ENCODE measurements around the gene RAB35. TPM values are rescaled to one million over a fixed set of nuclear protein-coding genes. Genes with fewer than 3 reads are reported as not detected.

The RAB35 gene
- 41.8 and 45.3 TPM in 2 replicates for polyA plus RNA-seq (2012; rRNA removed)
- polyA plus RNA-seq (2012; cell fraction: cytosol; rRNA removed), result 31.1 and 37.3 TPM in 2 replicates
- 50.4 and 51.7 TPM in 2 replicates for polyA plus RNA-seq (2012; cell fraction: nucleus; rRNA removed)

DNA sequence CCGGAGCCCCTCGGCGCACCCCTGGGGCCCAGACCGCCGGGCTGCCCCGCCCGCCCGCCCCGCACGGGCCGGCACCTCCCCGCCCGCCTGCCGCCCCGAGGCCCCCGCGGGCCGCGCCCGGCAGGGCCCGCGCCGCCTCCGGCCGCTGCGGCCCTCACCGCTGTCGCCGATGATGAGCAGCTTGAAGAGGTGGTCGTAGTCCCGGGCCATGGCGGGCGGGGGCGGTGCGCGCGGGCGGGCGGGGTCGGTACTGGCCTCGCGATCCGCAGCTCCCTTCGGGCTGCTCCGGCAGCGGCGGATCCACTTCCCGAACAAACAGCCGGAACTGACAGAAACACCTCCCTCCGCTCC lies at the start of gene RAB35:
Gene RAB35 (minus strand): TSS at position 313 of the 351 bp plus-strand sequence. CDS start 103 bp downstream, at position 210.
- H3K4me2 ChIP-seq, result peak within 1 kb of the TSS; percentile 98
- peaks cover 18 to 25% of the 10 kb centered on the region in 2 experiments for H3K4me1 ChIP-seq (ENCODE audit: control insufficient read depth in 1 of 2, insufficient read depth in 2 of 2, low read depth in 1 of 2, low read length in 1 of 2)
- peak within 1 kb of the TSS; percentile 85 to 90 for H3K27ac ChIP-seq (ENCODE audit: low read depth in 2 of 2, low read length in 1 of 2)
- peaks cover 0 to 2% of the 10 kb centered on the region in 2 experiments for H3K36me3 ChIP-seq (replicated peaks in 1 of 2; ENCODE audit: control insufficient read depth in 1 of 2, insufficient read depth in 2 of 2, low read length in 1 of 2)
- no peaks in the 10 kb centered on the region for H3K27me3 ChIP-seq (ENCODE audit: insufficient read depth)
- peaks cover 74% of the 10 kb centered on the region for H3K79me2 ChIP-seq (ENCODE audit: insufficient read depth)
- peak within 1 kb of the TSS; percentile 84 for H3K9ac ChIP-seq
- H3K9me2 ChIP-seq, result no peaks in the 10 kb centered on the region
- WGBS (ENCODE audit: low lambda C conversion rate), result no CpG with 5 or more reads among the region's 50 CpGs
- peak within 1 kb of the TSS; percentile 47; the same call in 1 of the 2 replicates for H2AFZ ChIP-seq (ENCODE audit: low read depth)
- no peaks in the 10 kb centered on the region for H3K9me3 ChIP-seq
- peaks cover 47% of the 10 kb centered on the region for H4K20me1 ChIP-seq (ENCODE audit: insufficient read depth)
- ChIA-PET CTCF (interaction anchor here (1.4 to 2.6 kb wide), 4 partner anchors 16 to 112 kb away, joined by 3 to 8 read pairs (median 5); no protein-coding TSS in a partner anchor), POLR2A (interaction anchor here (1.1 to 3.3 kb wide), 5 partner anchors 29 to 176 kb away, joined by 3 to 23 read pairs (median 6); partner anchors contain the start of genes BICDL1, RNU4-1, RNU4-2 and RPLP0)
- peaks cover 22% of the 10 kb centered on the region for H3F3A ChIP-seq (replicated peaks; ENCODE audit: insufficient read depth)
- H3K4me3 ChIP-seq (ENCODE audit: low read depth in 2 of 2, low read length in 1 of 2), result peak within 1 kb of the TSS; percentile 71 to 94
- TF ChIP-seq, protein P1, sequence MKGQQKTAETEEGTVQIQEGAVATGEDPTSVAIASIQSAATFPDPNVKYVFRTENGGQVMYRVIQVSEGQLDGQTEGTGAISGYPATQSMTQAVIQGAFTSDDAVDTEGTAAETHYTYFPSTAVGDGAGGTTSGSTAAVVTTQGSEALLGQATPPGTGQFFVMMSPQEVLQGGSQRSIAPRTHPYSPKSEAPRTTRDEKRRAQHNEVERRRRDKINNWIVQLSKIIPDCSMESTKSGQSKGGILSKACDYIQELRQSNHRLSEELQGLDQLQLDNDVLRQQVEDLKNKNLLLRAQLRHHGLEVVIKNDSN (IDR thresholded peaks at IDR 0.05; ENCODE audit: borderline replicate concordance, low read depth), result no peak
- TF ChIP-seq RCOR1 (IDR thresholded peaks at IDR 0.05; ENCODE audit: low read length) (no peak), REST (IDR thresholded peaks at IDR 0.05; ENCODE audit: low read depth, low read length) (no peak), GABPA (IDR thresholded peaks at IDR 0.05; ENCODE audit: low read depth) (peak; percentile 57; the same call in 1 of the 2 replicates), EZH2phosphoT487 (IDR thresholded peaks at IDR 0.05; ENCODE audit: borderline replicate concordance, low read depth) (no peak), YY1 (IDR thresholded peaks at IDR 0.05; ENCODE audit: low read depth) (no peak), TCF12 (IDR thresholded peaks at IDR 0.05) (no peak)
- TF ChIP-seq, protein P2, sequence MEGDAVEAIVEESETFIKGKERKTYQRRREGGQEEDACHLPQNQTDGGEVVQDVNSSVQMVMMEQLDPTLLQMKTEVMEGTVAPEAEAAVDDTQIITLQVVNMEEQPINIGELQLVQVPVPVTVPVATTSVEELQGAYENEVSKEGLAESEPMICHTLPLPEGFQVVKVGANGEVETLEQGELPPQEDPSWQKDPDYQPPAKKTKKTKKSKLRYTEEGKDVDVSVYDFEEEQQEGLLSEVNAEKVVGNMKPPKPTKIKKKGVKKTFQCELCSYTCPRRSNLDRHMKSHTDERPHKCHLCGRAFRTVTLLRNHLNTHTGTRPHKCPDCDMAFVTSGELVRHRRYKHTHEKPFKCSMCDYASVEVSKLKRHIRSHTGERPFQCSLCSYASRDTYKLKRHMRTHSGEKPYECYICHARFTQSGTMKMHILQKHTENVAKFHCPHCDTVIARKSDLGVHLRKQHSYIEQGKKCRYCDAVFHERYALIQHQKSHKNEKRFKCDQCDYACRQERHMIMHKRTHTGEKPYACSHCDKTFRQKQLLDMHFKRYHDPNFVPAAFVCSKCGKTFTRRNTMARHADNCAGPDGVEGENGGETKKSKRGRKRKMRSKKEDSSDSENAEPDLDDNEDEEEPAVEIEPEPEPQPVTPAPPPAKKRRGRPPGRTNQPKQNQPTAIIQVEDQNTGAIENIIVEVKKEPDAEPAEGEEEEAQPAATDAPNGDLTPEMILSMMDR (IDR thresholded peaks at IDR 0.05), result no peak
- DNase-seq, result no peak

DNA sequence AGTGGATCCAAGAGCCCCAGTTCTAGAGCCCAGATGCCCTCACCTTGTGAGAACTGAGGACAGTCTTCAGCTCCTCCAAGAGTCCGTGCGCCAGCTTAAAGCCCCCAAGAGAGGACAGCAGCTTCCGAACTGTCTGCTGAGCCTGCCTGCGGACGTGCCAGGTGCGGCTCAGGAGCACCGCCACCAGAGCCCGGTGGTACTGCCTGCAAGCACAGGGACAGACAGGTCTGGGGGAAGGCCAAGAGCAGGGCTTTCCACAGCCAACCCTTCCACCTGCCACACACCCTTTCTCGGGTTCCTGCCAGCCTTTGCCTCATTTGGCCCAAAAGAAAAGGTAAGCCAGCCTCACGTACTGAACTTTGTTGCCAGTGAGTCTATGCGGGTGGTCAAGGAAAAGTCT lies 47.7 kb upstream of the RAB35 start:
- H3F3A ChIP-seq (replicated peaks; ENCODE audit: insufficient read depth), result no peaks in the 10 kb centered on the region
- no peak overlapping the region for H3K9ac ChIP-seq
- no peak overlapping the region for H3K27ac ChIP-seq (ENCODE audit: low read depth in 2 of 2, low read length in 1 of 2)
- H3K4me2 ChIP-seq, result no peak overlapping the region
- H3K4me3 ChIP-seq (ENCODE audit: low read depth in 2 of 2, low read length in 1 of 2), result no peak overlapping the region
- peaks cover 44 to 67% of the 10 kb centered on the region in 2 experiments for H3K36me3 ChIP-seq (replicated peaks in 1 of 2; ENCODE audit: control insufficient read depth in 1 of 2, insufficient read depth in 2 of 2, low read length in 1 of 2)
- no peaks in the 10 kb centered on the region for H3K27me3 ChIP-seq (ENCODE audit: insufficient read depth)
- H3K9me2 ChIP-seq, result no peaks in the 10 kb centered on the region
- 0 out of 2 replicates have a peak, but pooled peaks cover 9% of the 10 kb centered on the region for H3K79me2 ChIP-seq (ENCODE audit: insufficient read depth)
- no peak for DNase-seq
- no peaks in the 10 kb centered on the region for H3K9me3 ChIP-seq
- POLR2A ChIA-PET, result no interaction called here
- 0 out of 2 replicates have a peak, but pooled peaks cover 3% of the 10 kb centered on the region for H4K20me1 ChIP-seq (ENCODE audit: insufficient read depth)
- CTCF ChIA-PET, result no interaction called here
- no peak overlapping the region for H2AFZ ChIP-seq (ENCODE audit: low read depth)
- no peaks in the 10 kb centered on the region for H3K4me1 ChIP-seq (ENCODE audit: control insufficient read depth in 1 of 2, insufficient read depth in 2 of 2, low read depth in 1 of 2, low read length in 1 of 2)
- WGBS (ENCODE audit: low lambda C conversion rate), result 86% methylated on average over 4 of the region's 11 CpGs
- no peak for TF ChIP-seq NRF1 (IDR thresholded peaks at IDR 0.05; ENCODE audit: low read depth, low read length)
- TF ChIP-seq FOXJ3 (CRISPR knock-in tag; IDR thresholded peaks at IDR 0.05), result no peak
- no peak for TF ChIP-seq RAD21 (IDR thresholded peaks at IDR 0.05; ENCODE audit: low read length)
- no peak for TF ChIP-seq JUND (IDR thresholded peaks at IDR 0.05)
- TF ChIP-seq GATA2 (CRISPR knock-in tag; IDR thresholded peaks at IDR 0.05), result no peak
- no peak for TF ChIP-seq FOSL2 (IDR thresholded peaks at IDR 0.05; ENCODE audit: borderline replicate concordance, low read depth)
- TF ChIP-seq SIN3A (IDR thresholded peaks at IDR 0.05; ENCODE audit: borderline replicate concordance, low read depth, low read length), result no peak
- no peak for TF ChIP-seq TAF1 (IDR thresholded peaks at IDR 0.05; ENCODE audit: borderline replicate concordance, low read depth, low read length)
- TF ChIP-seq, protein P2 (IDR thresholded peaks at IDR 0.05), result no peak
- TF ChIP-seq YY1 (IDR thresholded peaks at IDR 0.05; ENCODE audit: low read depth), result no peak
- no peak for TF ChIP-seq PBX3 (IDR thresholded peaks at IDR 0.05)
- no peak for TF ChIP-seq NFIC (IDR thresholded peaks at IDR 0.05; ENCODE audit: borderline replicate concordance)

Data from SK-N-SH (cell line).